GM23248 (cell line): ENCODE data around the gene RABEP2.

ENCODE experiments used
- EZH2 ChIP-seq: fragments of 200-600 bp; sonication (generic); IDR thresholded peaks from 2 replicates; pipeline ENCODE4 v1.6.1; 2018; ENCODE audit warnings: antibody characterized with exemption, mild to moderate bottlenecking; ENCODE audit not compliant: insufficient read depth, poor library complexity, severe bottlenecking
- EZH2phosphoT487 ChIP-seq: fragments of 200-600 bp; sonication (generic); IDR thresholded peaks from 2 replicates; pipeline ENCODE4 v1.6.1; 2018; ENCODE audit warnings: antibody characterized with exemption, moderate library complexity, mild to moderate bottlenecking, low read depth; ENCODE audit not compliant: insufficient read depth

DNA sequence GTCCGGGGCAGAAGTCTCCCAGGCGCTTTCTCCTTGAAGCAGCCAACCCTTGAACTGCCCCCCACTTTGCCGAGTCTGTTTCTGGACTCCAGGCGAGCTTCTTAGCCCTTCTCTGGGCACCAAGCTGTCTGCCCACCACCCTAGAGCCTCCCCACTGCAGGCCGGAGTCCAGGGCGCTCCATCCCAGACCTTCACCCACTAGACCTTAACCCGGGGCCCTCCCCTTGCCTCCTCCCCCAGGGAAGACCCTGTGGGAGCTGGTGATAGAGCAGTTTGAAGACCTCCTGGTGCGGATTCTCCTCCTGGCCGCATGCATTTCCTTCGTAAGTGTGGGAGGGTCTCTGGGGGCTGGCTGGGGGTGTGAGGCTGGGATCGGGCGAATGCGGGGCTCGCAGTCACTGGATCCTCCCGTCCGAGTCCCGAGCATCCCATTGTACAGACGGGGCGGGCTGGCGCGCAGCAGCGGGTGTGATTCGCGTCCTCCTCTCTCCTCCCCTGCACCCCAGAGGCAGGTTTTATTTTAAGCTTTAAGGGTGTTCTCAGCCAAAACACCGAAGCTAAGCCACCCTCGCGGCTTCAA, 45.7 kb downstream of the RABEP2 start:
- TF ChIP-seq EZH2phosphoT487 = no peak
- TF ChIP-seq EZH2 = no peak
